HuH-7 (cell line): ENCODE measurements around the gene KRTAP1-4.
"Not testable (repeated sequence)": the region's sequence is repeated elsewhere in the genome, so short reads cannot be mapped to it uniquely, and the experiment has no call there.

Experiments used
- DNase-seq: peaks from one replicate; pipeline ENCODE4 v3.0.0; 2011; ENCODE audit warnings: low spot score

KRTAP1-4 gene

DNA sequence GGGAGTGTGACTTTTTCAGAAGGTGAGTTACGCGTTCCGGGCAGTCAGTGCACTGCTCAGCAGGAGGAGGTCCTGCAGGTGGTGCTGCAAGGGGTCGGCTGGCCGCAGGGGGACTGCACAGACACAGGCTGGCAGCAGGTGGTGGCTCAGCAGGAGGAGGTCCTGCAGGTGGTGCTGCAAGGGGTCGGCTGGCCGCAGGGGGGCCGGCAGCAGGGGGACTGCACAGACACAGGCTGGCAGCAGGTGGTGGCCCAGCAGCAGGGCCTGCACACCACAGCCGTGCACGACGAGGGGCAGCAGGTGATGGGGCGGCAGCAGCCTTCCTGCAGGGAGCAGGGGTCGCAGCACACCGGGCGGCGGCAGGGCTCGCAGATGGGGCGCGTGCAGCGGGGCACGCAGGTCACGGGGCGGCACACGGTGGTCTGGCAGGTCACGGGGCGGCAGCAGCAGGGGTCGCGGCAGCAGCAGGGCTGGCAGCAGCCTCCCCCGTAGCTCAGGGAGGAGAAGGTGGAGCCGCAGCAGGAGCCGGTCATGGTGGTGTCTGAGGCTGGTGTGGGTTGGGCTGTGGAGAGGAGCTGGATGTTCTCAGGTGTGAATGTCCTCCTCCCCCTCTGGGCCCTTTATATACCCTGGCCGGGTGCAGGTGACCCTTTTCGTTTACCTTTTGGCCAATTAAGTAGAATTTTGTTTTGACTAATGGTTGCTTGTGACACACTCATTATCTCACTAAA, 16.9 kb upstream of the KRTAP1-4 start, which contains the start of gene KRTAP2-1:
TSS of gene KRTAP2-1 (minus strand) at position 582 of the 731 bp plus-strand sequence. CDS start at position 533, 49 bp downstream.
- not testable (repeated sequence) for DNase-seq

DNA sequence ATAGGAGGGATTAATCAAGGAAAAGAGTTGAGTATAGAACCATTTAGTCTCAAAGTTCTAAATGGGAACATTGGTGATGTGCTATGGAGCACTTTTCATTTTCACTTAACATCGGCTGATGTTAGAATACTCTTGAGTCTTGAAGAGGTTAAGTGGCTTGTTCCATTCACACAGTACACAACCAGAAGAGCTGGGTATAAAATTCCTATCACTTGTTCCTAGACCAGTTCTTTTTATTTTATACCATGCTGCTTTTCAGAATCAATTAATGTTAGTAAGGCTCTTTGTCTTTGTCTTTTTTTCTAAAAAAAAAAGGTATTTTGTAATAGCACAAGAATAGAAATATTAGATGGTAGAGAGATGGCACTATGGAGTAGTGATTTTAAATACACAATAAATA, 13.0 kb upstream of the KRTAP1-4 start:
- no peak for DNase-seq

DNA sequence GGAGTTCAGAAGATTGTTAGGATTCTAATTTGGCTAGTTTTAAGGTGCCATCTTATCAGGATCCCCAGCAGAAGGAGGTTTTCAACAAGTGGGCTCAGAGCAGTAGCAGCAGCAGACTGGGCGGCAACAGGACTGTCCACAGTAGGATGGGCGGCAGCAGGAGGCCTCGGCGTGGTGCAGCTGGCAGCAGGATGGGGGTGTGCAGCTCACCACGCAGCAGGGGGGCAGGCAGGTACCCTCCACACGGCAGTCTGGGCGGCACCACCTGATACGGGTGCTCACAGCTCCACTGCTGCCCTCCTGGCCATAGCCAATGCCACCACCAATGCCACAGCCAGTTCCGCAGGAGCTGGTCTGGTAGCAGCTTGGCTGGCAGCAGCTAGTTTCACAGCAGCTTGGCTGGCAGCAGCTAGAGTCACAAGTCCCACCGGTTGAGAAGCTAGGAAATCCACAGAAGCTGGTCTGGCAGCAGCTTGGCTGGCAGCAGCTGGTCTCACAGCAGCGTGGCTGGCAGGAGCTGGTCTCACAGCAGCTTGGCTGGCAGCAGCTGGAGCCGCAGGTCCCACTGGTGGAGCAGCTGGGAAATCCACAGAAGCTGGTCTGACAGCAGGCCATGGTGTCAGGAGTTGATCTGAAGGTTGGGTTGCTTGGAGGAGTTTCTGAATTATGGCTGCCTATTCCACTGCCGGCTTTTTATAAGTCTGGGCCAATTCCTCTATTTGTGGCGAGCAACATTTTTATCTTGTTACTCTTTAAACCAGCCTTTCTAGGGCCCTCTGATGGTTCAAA, 11.0 kb upstream of the KRTAP1-4 start, which contains the start of gene KRTAP1-1:
TSS of gene KRTAP1-1 (minus strand) at position 668 of the 789 bp plus-strand sequence. CDS start at position 615, 53 bp downstream.
- DNase-seq, result not testable (repeated sequence)

DNA sequence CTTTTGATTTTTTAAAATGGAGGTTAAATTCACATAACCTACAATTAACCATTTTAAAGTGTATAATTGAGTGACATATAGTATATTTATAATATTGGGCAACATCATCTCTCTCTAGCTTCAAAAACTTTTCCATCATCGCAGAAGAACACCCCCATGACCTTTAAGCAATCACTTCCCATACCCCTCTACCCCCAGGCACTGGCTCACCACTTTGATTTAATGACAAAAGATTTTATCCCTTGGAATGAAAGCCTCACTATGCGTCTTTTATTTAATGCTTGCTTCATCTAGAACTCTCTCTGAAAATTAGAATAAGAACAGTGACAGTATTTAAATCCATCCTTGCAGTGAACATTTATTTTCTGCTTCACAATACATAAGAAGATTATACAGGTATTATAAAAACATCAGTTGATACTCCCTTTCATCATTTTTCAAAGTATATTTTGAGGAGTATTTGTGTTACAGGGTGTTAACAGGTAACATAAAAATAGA, 7.9 kb upstream of the KRTAP1-4 start:
- DNase-seq, result no peak

DNA sequence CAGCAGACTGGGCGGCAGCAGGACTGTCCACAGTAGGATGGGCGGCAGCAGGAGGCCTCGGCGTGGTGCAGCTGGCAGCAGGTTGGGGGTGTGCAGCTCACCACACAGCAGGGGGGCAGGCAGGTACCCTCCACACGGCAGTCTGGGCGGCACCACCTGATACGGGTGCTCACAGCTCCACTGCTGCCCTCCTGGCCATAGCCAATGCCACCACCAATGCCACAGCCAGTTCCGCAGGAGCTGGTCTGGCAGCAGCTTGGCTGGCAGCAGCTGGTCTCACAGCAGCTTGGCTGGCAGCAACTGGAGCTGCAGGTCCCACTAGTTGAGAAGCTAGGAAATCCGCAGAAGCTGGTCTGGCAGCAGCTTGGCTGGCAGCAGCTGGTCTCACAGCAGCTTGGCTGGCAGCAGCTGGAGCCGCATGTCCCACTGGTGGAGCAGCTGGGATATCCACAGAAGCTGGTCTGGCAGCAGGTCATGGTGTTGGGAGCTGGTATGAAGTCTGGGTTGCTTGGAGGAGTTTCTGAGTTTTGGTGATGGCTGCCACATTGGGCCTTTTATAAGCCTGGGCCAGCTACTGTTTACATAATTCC, 4.4 kb upstream of the KRTAP1-4 start, which contains the start of gene KRTAP1-3:
TSS of gene KRTAP1-3 (minus strand) at position 529 of the 590 bp plus-strand sequence. CDS start at position 476, 53 bp downstream.
- DNase-seq, result not testable (repeated sequence)

DNA sequence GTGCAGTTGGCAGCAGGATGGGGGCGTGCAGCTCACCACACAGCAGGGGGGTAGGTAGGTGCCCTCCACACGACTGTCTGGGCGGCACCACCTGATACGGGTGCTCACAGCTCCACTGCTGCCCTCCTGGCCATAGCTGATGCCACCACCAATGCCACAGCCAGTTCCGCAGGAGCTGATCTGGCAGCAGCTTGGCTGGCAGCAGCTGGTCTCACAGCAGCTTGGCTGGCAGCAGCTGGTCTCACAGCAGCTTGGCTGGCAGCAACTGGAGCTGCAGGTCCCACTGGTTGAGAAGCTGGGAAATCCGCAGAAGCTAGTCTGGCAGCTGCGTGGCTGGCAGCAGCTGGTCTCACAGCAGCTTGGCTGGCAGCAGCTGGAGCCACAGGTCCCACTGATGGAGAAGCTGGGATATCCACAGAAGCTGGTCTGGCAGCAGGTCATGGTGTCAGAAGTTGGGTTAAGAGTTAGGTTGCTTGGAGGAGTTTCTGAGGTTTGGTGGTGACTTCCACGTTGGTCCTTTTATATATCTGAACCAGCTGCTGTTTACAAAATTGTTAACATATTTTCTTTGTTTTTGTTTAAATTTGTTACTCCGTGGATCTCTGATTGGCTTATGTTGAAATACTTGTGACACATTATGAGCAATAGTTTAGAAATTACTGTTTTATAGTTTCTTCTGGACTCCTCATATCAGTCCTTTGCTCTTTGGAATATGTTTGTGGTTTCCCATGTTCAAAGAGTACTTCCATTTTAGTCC, 3.1 kb downstream of the KRTAP1-4 start, which contains the start of gene KRTAP1-5:
TSS of gene KRTAP1-5 (minus strand) at position 494 of the 757 bp plus-strand sequence. CDS start at position 441, 53 bp downstream.
- no peak for DNase-seq

DNA sequence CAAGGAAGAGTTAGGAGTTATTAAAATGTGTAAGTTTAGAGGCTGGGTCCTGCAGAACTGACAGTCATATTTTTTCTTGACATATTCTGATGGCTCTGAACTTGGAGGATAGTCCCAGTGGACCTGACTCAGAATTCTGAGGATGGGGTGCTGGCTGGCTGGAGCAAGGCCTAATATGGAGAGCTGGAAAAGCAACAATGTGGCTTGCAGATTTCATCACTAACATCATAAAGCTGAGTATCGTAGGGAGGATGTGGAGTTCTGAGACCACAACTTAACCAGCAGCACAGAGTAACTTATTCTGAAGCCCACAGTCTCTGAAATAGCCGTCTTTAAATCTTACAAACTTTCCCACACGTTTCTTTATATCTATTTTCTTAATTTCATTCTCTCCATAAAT, 5.3 kb downstream of the KRTAP1-4 start:
- DNase-seq, result no peak

DNA sequence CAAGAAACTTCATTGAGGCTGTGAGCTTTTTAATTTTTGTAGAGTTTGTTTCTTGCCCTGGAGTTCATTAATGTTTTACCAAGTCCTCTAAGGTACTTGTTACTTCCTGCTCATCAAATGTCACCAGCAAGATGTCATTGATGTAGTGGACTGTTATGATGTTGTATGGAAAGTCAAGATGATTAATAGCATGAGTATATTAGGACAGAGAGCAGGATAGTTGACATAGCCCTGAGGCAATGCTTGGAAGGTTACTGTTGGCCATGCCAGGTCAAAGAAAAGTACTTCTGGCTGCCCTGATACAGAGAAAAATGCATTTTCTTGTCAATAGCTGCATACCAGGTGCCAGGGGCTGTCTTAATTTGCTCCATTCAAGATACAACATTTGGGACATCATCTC, 9.7 kb downstream of the KRTAP1-4 start:
- DNase-seq, result no peak

DNA sequence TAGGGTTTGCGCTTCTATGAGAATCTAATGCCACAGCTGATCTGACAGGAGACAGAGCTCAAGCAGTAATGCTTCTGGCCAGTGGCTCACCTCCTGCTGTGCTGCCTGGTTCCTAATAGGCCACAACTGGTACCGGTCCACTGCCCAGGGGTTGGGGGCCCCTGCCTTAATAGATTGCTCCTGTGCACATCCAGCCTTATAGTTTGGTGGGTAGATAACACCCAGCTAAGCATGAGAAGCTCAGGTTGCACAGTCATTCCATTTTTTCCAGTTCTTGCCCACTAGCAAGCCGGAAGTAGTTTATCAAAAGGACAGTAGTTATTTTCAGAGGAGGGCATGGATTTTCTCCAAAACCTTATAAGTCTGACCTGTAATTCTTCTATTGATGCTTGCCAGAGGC, 10.6 kb downstream of the KRTAP1-4 start:
- DNase-seq, result no peak

DNA sequence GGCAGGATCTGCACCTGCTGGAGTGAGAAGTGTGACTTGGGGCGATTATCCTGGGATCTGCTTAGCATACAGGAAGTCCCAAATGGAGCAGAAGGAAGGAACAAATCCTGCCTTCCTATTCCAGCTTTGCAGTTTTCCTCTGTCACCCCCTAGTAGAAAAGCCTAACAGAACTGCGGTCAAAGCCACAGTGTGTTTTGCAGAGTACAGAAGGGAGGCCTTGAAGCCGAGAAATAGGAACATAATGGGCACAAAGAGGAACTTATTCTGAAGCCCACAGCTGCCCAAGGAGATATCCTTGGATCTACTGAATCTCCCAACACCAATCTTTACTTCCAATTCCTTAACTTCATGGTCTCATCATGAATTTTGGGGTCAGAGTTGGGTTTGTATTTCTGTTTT, 11.5 kb downstream of the KRTAP1-4 start:
- DNase-seq, result no peak

DNA sequence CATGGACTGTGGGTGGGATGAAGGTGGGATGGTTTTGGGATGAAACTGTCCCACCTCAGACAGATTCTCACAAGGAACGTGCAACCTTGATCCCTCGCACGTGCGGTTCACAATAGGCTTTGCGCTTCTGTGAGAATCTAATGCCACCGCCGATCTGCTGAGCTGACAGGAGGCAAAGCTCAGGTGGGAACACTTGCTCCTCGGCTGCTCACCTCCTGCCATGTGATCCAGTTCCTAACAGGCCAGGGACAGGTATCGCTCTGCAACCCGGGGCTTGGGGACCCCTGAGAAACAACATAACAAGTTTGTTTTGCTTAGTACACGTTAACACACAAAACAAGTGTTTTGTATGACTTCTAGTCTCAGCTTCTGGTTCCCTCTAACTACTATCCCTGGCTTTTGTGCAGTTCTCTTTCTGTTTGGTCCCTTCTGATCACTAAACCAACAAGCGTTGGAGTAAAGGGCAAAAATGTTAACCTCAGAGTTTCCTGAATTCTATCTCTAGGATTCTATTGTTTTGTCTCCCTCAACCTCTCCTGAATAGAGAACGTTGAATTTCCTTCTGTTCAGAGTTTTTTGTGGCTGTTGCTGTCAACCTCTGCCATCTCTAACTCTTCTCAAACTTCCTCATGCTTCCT, 13.3 kb downstream of the KRTAP1-4 start:
- DNase-seq, result no peak

DNA sequence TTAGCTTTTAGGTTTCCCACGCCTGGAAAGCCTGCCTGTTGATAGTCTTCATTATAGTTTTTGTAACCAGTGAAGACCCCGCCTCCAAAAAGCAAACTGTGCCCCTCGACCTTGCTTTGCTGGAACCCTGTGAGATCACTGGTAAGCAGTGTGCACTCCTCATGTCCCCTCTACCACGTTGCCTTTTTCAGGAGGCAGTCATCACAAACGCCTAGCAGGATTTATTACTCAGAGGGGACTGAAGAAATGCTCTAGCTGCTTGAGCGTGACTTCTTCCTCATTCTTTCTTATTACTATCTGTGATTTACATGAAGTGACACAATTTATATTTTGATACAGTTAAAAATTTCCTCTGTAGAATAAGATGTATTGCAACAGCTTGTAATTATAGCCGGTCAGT, 14.5 kb downstream of the KRTAP1-4 start:
- no peak for DNase-seq

DNA sequence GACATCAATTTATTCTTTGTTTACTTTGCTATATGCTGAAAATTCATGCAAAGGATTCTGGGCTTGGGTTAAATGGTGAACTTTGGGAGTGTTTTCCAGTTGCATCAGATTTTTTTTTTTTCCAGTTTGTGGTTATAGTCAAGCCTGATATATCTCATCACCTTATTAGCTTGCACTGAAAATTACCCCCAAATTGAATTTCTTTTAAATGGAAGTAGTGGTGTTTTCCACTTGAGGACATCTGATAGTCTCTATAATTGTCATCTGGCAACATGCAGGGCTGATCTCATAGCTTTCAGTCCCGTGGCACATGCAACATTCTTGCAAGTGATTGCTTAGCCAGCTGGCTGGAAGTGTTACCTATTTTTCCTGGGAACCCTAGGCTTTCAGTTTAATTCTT, 16.4 kb downstream of the KRTAP1-4 start:
- no peak for DNase-seq

DNA sequence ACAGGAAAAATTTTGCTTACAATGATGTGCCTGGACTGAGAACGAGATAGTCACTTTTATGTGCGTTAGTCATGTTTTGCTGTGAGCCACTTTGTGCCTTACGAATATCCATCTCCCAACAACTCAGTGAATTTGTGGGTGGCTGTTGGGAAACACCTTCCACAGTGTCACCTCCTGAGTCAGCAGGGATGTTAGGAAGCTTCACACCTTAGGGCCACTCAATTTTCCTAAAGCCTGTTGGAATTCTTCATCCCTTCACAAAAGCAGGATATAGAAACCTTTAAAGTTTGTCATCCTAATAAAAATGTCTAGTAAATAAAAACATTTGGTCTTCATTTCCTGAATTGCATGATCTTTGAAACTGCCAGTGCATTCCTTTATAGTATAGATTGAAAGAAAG, 16.8 kb downstream of the KRTAP1-4 start:
- DNase-seq, result no peak

DNA sequence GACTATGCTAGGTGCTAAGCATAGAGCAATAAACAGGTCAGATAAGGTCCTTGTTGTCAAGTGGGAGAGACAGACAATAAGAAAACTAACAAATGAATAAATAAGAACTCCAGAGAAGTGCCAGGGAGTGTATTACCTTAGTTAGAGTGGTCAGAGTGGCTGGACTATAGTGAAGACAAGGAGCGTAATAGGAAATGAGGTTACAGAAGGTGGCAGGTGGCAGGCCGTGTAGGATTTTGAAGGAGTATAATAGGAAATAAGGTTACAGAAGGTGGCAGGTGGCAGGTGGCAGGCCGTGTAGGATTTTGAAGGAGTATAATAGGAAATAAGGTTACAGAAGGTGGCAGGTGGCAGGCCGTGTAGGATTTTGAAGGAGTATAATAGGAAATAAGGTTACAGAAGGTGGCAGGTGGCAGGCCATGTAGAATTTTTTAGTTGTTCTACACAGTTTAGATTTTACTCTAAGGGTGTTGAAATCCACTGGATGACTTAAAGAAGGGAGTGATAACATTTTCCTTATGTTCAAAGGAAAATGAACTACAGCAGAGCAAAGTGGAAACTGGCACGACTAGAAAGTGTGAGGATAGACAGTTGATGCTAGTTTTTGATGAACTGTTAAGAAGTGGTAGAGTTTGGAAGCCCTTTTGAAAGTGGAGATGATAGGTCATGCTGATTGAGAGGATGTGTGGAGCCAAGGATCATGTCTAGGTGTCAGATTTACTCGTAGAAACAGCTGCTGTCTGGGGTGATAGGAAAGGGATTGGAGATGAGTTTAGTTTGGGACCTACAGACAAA, 17.5 kb downstream of the KRTAP1-4 start:
- no peak for DNase-seq

DNA sequence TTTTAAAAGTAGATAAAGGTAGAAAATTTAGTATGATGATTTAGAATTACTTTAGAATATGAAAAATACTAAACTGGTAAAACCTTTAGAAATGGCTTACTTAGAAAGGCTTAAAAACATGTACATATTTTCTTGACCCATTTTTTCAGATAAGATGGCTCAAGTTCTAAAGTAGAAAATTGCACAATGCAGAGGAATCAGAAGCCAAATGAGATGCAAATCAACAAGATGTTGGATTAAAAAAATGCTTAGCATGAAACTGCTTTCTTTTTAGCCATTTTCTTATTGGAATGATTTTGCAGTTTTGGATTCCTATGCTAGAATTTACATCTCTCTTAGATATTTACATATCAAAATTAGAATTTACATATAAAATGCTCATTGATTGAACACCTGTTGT, 19.6 kb downstream of the KRTAP1-4 start:
- DNase-seq, result no peak

DNA sequence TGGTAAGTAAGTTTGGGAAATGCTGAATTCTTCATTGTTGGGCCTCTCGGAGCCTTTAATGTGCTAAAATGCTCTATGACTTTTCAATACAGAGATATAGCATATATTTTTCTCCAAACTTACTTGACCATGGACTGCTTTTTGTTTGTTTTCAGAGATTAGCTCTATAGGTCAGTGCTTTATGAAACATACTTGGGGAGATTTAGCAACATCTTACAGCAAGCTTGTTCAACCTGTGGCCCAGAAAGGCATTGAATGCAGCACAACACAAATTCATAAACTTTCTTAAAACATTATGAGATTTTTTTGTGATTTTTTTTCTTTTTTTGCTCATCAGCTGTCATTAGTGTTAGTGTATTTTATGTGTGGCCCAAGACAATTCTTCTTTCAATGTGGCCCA, 20.1 kb downstream of the KRTAP1-4 start:
- DNase-seq, result no peak

DNA sequence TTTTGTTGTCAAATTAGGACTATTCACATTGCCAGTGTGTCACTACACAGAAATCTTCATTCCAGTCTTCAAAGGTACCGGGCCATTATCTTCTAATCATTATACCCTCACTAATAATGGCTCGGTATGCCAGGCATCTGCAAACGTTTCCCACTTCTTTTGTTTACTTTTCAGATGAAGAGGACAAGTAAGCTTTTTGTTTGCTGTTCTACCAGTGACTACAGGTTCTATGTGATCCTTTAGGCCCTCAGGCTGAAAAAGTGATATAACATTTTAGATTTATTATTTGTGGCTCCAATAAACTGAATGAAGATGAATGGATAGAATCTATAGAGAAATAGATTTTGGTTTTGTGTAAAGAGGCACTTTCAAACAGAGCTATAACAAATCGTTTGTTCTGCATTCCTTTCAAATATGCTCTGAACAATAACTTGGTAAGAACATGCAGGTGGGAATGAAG, 20.7 kb downstream of the KRTAP1-4 start:
- no peak for DNase-seq

DNA sequence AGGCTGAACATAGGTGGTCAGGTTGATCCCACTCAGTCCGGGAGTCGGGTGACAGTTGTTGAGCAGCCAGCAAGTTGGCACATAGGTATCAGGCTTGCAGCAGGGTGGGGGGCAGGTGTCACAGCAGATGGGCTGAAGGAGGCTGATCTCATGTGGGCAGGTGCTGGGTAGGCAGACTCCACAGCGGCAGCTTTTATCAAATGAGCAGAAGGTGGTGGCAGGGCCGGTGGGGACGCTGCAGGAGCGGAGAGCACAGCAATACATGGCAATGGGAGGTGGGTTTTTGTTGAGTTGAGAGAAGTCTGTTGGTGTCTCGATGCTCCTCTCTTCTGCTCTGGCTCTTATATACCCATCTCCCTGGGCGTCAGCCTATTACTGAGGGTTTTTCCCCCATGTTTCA, 21.2 kb downstream of the KRTAP1-4 start, which contains the start of gene KRTAP3-1:
TSS of gene KRTAP3-1 (minus strand) at position 318 of the 400 bp plus-strand sequence. CDS start at position 264, 54 bp downstream.
- DNase-seq, result no peak

DNA sequence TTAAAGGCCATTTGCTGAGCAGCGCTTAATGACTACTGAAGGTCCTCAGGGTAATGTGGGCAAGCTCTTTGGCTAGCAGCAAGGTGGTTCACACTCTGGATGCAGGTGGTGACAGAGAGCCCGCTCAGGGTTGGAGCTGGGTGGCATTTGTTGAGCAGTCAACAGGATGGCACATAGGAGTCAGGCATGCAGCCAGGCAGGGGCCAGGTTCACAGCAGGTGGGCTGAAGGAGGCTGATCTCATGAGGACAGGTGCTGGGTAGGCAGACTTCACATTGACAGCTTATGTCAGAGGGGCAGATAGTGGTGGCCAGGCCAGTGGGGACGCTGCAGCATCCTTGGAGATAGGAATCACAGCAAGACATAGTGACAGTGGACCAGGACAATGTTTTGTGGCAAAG, 25.6 kb downstream of the KRTAP1-4 start:
- DNase-seq, result no peak
